H1 (cell line): Measurements from ENCODE around the gene EPHB1. TPM values are rescaled to one million over a fixed set of nuclear protein-coding genes. Genes with fewer than 3 reads are reported as not detected.

Experiments
- CTCF ChIA-PET: fragments of 300-600 bp; sonication (Branson Sonifier 250); formaldehyde crosslinking; loops from one replicate; lab custom pipeline; 2021; ENCODE audit not compliant: partially characterized antibody; lab: Charles Lee
- POLR2A ChIA-PET: fragments of 300-600 bp; sonication (Branson Sonifier 250); formaldehyde crosslinking; loops from one replicate; lab custom pipeline; 2021; ENCODE audit warnings: inconsistent platforms; ENCODE audit not compliant: partially characterized antibody; lab: Charles Lee
- DNase-seq, 2 experiments: peaks; one replicate each; pipeline versions ENCODE4 v3.0.0 to v3.0.0-alpha.2; 2010 to 2022; ENCODE audit warnings: low spot score in 2 of 2, low read depth in 1 of 2, mixed read lengths in 1 of 2
- FAIRE-seq: peaks from 2 replicates; lab custom pipeline; 2011; peaks lifted over from hg19 to GRCh38; lab: Jason Lieb, UNC
- H2AFZ ChIP-seq: 2 replicates; pipeline ENCODE4 v1.8.1; 2012; ENCODE audit warnings: low read length, inconsistent platforms
- H2AK5ac ChIP-seq: 2 replicates; pipeline ENCODE4 v1.6.1; 2013; ENCODE audit warnings: low read depth, low read length
- H2BK120ac ChIP-seq: replicated peaks from 2 replicates; pipeline ENCODE3; 2013; ENCODE audit warnings: low read depth, low read length, inconsistent platforms
- H2BK12ac ChIP-seq: 2 replicates; pipeline ENCODE4 v1.6.1; 2013; ENCODE audit warnings: low read depth, low read length
- H2BK15ac ChIP-seq: 2 replicates; pipeline ENCODE4 v1.6.1; 2013; ENCODE audit warnings: low read length
- H2BK20ac ChIP-seq: 2 replicates; pipeline ENCODE4 v1.6.1; 2013; ENCODE audit warnings: low read length
- H2BK5ac ChIP-seq: 2 replicates; pipeline ENCODE4 v1.6.1; 2013; ENCODE audit warnings: low read depth, low read length
- H3K14ac ChIP-seq: 2 replicates; pipeline ENCODE4 v1.6.1; 2013; ENCODE audit warnings: inconsistent platforms; ENCODE audit not compliant: insufficient read length
- H3K18ac ChIP-seq: 2 replicates; pipeline ENCODE4 v1.6.1; 2013; ENCODE audit warnings: low read length; ENCODE audit errors: extremely low read depth
- H3K23ac ChIP-seq: 2 replicates; pipeline ENCODE4 v1.6.1; 2013; ENCODE audit warnings: inconsistent platforms; ENCODE audit not compliant: insufficient read length
- H3K23me2 ChIP-seq: 2 replicates; pipeline ENCODE4 v1.6.1; 2013; ENCODE audit warnings: low read depth, low read length
- H3K27ac ChIP-seq: 2 replicates; pipeline ENCODE4 v1.6.1; 2011; ENCODE audit warnings: low read depth, low read length, inconsistent platforms
- H3K27me3 ChIP-seq, 4 experiments: replicated peaks in 1 of 4; 1 replicate in 1 of 4; 2 replicates in 3 of 4; pipeline versions ENCODE4 v1.6.1 to v1.8.1; 2011 to 2013; ENCODE audit warnings: low read length in 3 of 4, mild to moderate bottlenecking in 3 of 4, inconsistent platforms in 2 of 4, mixed read lengths in 2 of 4, moderate library complexity in 1 of 4; ENCODE audit not compliant: control insufficient read depth in 3 of 4, insufficient read depth in 3 of 4; ENCODE audit errors: extremely low read depth in 1 of 4
- H3K36me3 ChIP-seq, 4 experiments: 2 replicates each; pipeline versions ENCODE4 v1.6.1 to v1.8.1; 2011 to 2013; ENCODE audit warnings: mild to moderate bottlenecking in 4 of 4, low read length in 3 of 4, moderate library complexity in 2 of 4, control low read depth in 1 of 4, inconsistent platforms in 1 of 4; ENCODE audit not compliant: insufficient read depth in 4 of 4, control insufficient read depth in 2 of 4
- H3K4ac ChIP-seq: replicated peaks from 2 replicates; pipeline ENCODE3; 2013; ENCODE audit warnings: low read length, low read depth, mixed read lengths, inconsistent platforms; ENCODE audit not compliant: insufficient read length
- H3K4me1 ChIP-seq, 4 experiments: replicated peaks in 1 of 4; 1 replicate in 1 of 4; 2 replicates in 3 of 4; pipeline versions ENCODE4 v1.6.1 to v1.8.1; 2011 to 2013; ENCODE audit warnings: low read length in 3 of 4, inconsistent platforms in 2 of 4, mixed read lengths in 1 of 4; ENCODE audit not compliant: insufficient read depth in 4 of 4, control insufficient read depth in 3 of 4
- H3K4me2 ChIP-seq, 2 experiments: 2 replicates each; pipeline versions ENCODE4 v1.6.1 to v1.8.1; 2011 to 2013; ENCODE audit warnings: low read depth in 2 of 2, low read length in 2 of 2, control low read depth in 1 of 2, inconsistent platforms in 1 of 2, mild to moderate bottlenecking in 1 of 2; ENCODE audit not compliant: insufficient read depth in 1 of 2
- H3K4me3 ChIP-seq, 4 experiments: fragments of 200-600, 300-600 bp in 1 of 4; sonication (generic), shearing (Covaris generic), sonication (Bioruptor Twin) in 1 of 4; 2 replicates each; pipeline versions ENCODE4 v1.5.1 to v1.8.1; 2011 to 2016; ENCODE audit warnings: low read length in 4 of 4, low read depth in 3 of 4, control low read depth in 2 of 4, inconsistent platforms in 2 of 4, mild to moderate bottlenecking in 2 of 4, mixed read lengths in 1 of 4, moderate library complexity in 1 of 4; ENCODE audit not compliant: insufficient read depth in 2 of 4; ENCODE audit errors: extremely low read depth in 1 of 4
- H3K56ac ChIP-seq: replicated peaks from 2 replicates; pipeline ENCODE3; 2013; ENCODE audit warnings: low read depth, mild to moderate bottlenecking, mixed read lengths, low read length, inconsistent platforms; ENCODE audit not compliant: insufficient read length
- H3K79me1 ChIP-seq: 2 replicates; pipeline ENCODE4 v1.6.1; 2013; ENCODE audit warnings: low read depth, low read length, control low read depth
- H3K79me2 ChIP-seq, 2 experiments: 2 replicates each; pipeline versions ENCODE4 v1.6.1 to v1.8.1; 2012 to 2013; ENCODE audit warnings: low read length in 2 of 2, mild to moderate bottlenecking in 2 of 2, inconsistent platforms in 1 of 2; ENCODE audit not compliant: insufficient read depth in 2 of 2, control insufficient read depth in 1 of 2
- H3K9ac ChIP-seq, 4 experiments: replicated peaks in 1 of 4; 1 replicate in 1 of 4; 2 replicates in 3 of 4; pipeline versions ENCODE4 v1.6.1 to v1.8.1; 2011 to 2013; ENCODE audit warnings: low read depth in 3 of 4, low read length in 3 of 4, control low read depth in 2 of 4, mild to moderate bottlenecking in 2 of 4, moderate library complexity in 2 of 4, inconsistent platforms in 1 of 4; ENCODE audit errors: extremely low read depth in 1 of 4
- H3K9me3 ChIP-seq, 2 experiments: 2 replicates each; pipeline versions ENCODE4 v1.6.1 to v1.8.1; 2012 to 2013; ENCODE audit warnings: mild to moderate bottlenecking in 2 of 2, moderate library complexity in 2 of 2, control low read depth in 1 of 2, inconsistent platforms in 1 of 2, low read depth in 1 of 2, low read length in 1 of 2, mixed read lengths in 1 of 2; ENCODE audit not compliant: insufficient read depth in 2 of 2
- H4K20me1 ChIP-seq, 2 experiments: replicated peaks in 1 of 2; 2 replicates each; pipeline versions ENCODE3 to v1.8.1; 2011 to 2013; ENCODE audit warnings: inconsistent platforms in 2 of 2, low read length in 2 of 2, mild to moderate bottlenecking in 1 of 2; ENCODE audit not compliant: insufficient read depth in 2 of 2, control insufficient read depth in 1 of 2
- H4K5ac ChIP-seq: 2 replicates; pipeline ENCODE4 v1.6.1; 2013; ENCODE audit warnings: low read length, low read depth, mixed read lengths, inconsistent platforms; ENCODE audit not compliant: insufficient read length
- H4K8ac ChIP-seq: 2 replicates; pipeline ENCODE4 v1.8.0; 2013; ENCODE audit warnings: mild to moderate bottlenecking, moderate library complexity, low read length, inconsistent platforms; ENCODE audit not compliant: insufficient read depth; ENCODE audit errors: extremely low read depth
- H4K91ac ChIP-seq: replicated peaks from 2 replicates; pipeline ENCODE3; 2013; ENCODE audit warnings: low read length, mixed read lengths, inconsistent platforms; ENCODE audit not compliant: insufficient read length
- CBX5 ChIP-seq: fragments of 300-800, 300-1000 bp; sonication (generic); IDR thresholded peaks from 2 replicates; pipeline ENCODE4 v1.7.1; 2016; ENCODE audit warnings: antibody characterized with exemption, low read length, low read depth
- CEBPB ChIP-seq: IDR thresholded peaks from 2 replicates; pipeline ENCODE4 v1.6.1; 2012; ENCODE audit warnings: low read depth, low read length
- SIN3A ChIP-seq, 2 experiments: IDR thresholded peaks in 1 of 2; conservative IDR thresholded peaks in 1 of 2; 2 replicates each; pipeline ENCODE4 v1.6.1; 2011 to 2012; ENCODE audit warnings: low read length in 2 of 2, improper control_type of control experiment in 1 of 2, low read depth in 1 of 2, mild to moderate bottlenecking in 1 of 2
- TCF12 ChIP-seq: IDR thresholded peaks from 2 replicates; pipeline ENCODE4 v1.6.1; 2011; ENCODE audit warnings: low read depth, mild to moderate bottlenecking, low read length
- WGBS, 2 experiments: shearing (Covaris generic) in 1 of 2; methylation state at CpG; one replicate each; pipeline versions ENCODE4 v1.1.6 to v1.1.7; 2013 to 2015; ENCODE audit warnings: low lambda C conversion rate in 2 of 2, mixed read lengths in 2 of 2, inconsistent platforms in 1 of 2, low coverage in 1 of 2, missing lambda C conversion rate in 1 of 2; ENCODE audit not compliant: insufficient replicate concordance in 2 of 2, insufficient coverage in 1 of 2, insufficient read length in 1 of 2; ENCODE audit errors: extremely low coverage in 1 of 2, missing lambda C conversion rate in 1 of 2; 5-methylcytosine and 5-hydroxymethylcytosine counted together
- polyA plus RNA-seq, 7 experiments: library from polyadenylated mRNA; depleted of rRNA in 3 of 7; stranded (reverse) in 5 of 7; unstranded in 2 of 7; fragments of >200 nt in 5 of 7; fragments of 200-250 nt in 2 of 7; gene quantifications; 1 replicate in 5 of 7; 2 replicates in 1 of 7; 4 replicates in 1 of 7; pipeline versions ENCODE4 v1.2.1 to v1.2.3, GENCODE V29; 2011 to 2013; ENCODE audit warnings: missing spikeins in 2 of 7, mixed read lengths in 2 of 7
- total RNA-seq: library from RNA; stranded (reverse); fragmentation: NEBNext Ultra II Directional; extraction: Animal tissue kit (Norgen Biotek cat#: 25700); gene quantifications from 2 replicates; pipeline ENCODE4 v1.2.1, GENCODE V29; 2021
- TF ChIP-seq, protein P1 (sequence below), 3 experiments: IDR thresholded peaks; 1 replicate in 2 of 3; 2 replicates in 1 of 3; pipeline versions ENCODE4 v1.5.1 to v1.6.1; 2011; ENCODE audit warnings: low read length in 3 of 3, mild to moderate bottlenecking in 3 of 3, inconsistent platforms in 2 of 3, low read depth in 1 of 3, moderate library complexity in 1 of 3; ENCODE audit not compliant: insufficient read depth in 1 of 3; ENCODE audit errors: control extremely low read depth in 1 of 3

The EPHB1 gene
- total and polyA plus RNA-seq, 2 of the 8 experiments (the other 6 are each of a cell fraction or from before 2014, with no cell fraction given), result 3.5 to 5.9 TPM

DNA sequence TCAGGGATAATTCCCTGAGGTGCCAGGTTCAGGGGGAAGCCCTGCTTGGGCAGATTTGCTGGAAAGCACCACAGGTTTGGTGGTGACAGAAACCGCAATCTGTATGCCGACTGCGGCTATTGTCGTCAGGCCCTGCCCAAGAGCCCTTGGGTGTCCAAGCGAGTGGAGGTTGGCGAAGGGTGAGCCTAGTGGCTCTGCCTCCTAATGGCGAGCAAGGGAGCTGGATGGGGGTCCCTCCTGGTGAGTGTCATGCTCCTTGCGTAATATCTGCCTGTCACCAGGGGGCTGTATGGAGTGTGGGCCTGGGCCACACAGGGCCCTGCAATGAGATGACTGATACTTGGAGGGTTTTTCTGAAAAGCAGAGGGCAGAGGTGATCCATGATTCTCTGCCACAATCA lies 101.6 kb downstream of the EPHB1 start:
- Histone ChIP-seq H3K4me2 (no peak overlapping the region), H3K23me2 (no peaks in the 10 kb centered on the region), H2BK5ac (no peak overlapping the region), H3K4ac (no peak overlapping the region), H2BK12ac (no peak overlapping the region), H3K14ac (no peak overlapping the region), H2AK5ac (no peak overlapping the region), H3K79me2 (no peaks in the 10 kb centered on the region), H3K23ac (no peak overlapping the region), H2BK120ac (no peak overlapping the region), H3K4me3 (no peak overlapping the region), H2BK20ac (no peak overlapping the region), H3K27ac (no peak overlapping the region), H3K9me3 (peaks cover 0 to under 1% of the 10 kb centered on the region in 2 experiments; a peak in 1 of 4 replicates), H4K20me1 (peaks cover 5 to 11% of the 10 kb centered on the region in 2 experiments), H4K91ac (no peak overlapping the region), H3K79me1 (no peaks in the 10 kb centered on the region), H3K9ac (no peak overlapping the region), H3K18ac (no peak overlapping the region), H3K56ac (no peak overlapping the region), H4K8ac (no peak overlapping the region), H3K4me1 (peaks cover 0 to 11% (median 8%) of the 10 kb centered on the region in 4 experiments; a peak in 5 of 7 replicates), H2BK15ac (no peak overlapping the region), H3K27me3 (peaks cover 14 to 31% (median 22%) of the 10 kb centered on the region in 4 experiments; a peak in 5 of 7 replicates), H2AFZ (no peak overlapping the region), H4K5ac (no peak overlapping the region), H3K36me3 (no peaks in the 10 kb centered on the region)
- FAIRE-seq (no peak), DNase-seq (no peak)
- ChIA-PET POLR2A (no interaction called here), CTCF (interaction anchor here (1.1 to 1.2 kb wide), 2 partner anchors 9 to 26 kb away, joined by 3 read pairs; no protein-coding TSS in a partner anchor)
- TF ChIP-seq CBX5 (no peak), SIN3A (conservative IDR thresholded peaks at IDR 0.05 in 1 of 2, IDR thresholded peaks at IDR 0.05 in 1 of 2; ENCODE audit: low read depth in 1 of 2, low read length in 2 of 2) (no peak), CEBPB (peak; percentile 73), TCF12 (no peak)
- TF ChIP-seq, protein P1, sequence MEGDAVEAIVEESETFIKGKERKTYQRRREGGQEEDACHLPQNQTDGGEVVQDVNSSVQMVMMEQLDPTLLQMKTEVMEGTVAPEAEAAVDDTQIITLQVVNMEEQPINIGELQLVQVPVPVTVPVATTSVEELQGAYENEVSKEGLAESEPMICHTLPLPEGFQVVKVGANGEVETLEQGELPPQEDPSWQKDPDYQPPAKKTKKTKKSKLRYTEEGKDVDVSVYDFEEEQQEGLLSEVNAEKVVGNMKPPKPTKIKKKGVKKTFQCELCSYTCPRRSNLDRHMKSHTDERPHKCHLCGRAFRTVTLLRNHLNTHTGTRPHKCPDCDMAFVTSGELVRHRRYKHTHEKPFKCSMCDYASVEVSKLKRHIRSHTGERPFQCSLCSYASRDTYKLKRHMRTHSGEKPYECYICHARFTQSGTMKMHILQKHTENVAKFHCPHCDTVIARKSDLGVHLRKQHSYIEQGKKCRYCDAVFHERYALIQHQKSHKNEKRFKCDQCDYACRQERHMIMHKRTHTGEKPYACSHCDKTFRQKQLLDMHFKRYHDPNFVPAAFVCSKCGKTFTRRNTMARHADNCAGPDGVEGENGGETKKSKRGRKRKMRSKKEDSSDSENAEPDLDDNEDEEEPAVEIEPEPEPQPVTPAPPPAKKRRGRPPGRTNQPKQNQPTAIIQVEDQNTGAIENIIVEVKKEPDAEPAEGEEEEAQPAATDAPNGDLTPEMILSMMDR (IDR thresholded peaks at IDR 0.05; ENCODE audit: control extremely low read depth in 1 of 3, insufficient read depth in 1 of 3, low read depth in 1 of 3, low read length in 3 of 3), result peak in 1 of 3 experiments; percentile 20; a peak in 1 of 4 replicates
- WGBS, 2 experiments, result 88% methylated on average over 4 of the region's 8 CpGs; no CpG with 5 or more reads in 1 of the 2 experiments
